HepG2 (cell line): Measurements from ENCODE around the gene LRRTM3. TPM values are rescaled to one million over a fixed set of nuclear protein-coding genes. Genes with fewer than 3 reads are reported as not detected.

Experiments used
- ATAC-seq: fragments of 200-7000 bp; cut with Tn5 transposase; 3 replicates; pipeline ENCODE4 v1.9.1; 2020; ENCODE audit warnings: mild to moderate bottlenecking, moderate library complexity
- BruUV-seq: library from RNA; stranded (reverse); fragments of 400-500 nt; replicated peaks from 2 replicates; lab custom pipeline; 2021; lab: Mats Ljungman, UMichigan
- CTCF ChIA-PET: fragments of 300-600 bp; formaldehyde crosslinking; extraction: SDS; loops from one replicate; lab custom pipeline; 2021; ENCODE audit warnings: low total read pairs, inconsistent platforms, low intra/inter-chr PET ratio; lab: Yijun Ruan, JAX
- POLR2A ChIA-PET: fragments of 350-600 bp; sonication (Branson Sonifier 250); formaldehyde crosslinking; loops from one replicate; lab custom pipeline; 2020; ENCODE audit warnings: antibody characterized with exemption, inconsistent platforms; lab: Yijun Ruan, JAX
- DNase-seq: peaks from one replicate; pipeline ENCODE4 v3.0.0-alpha.2; 2015; ENCODE audit warnings: low spot score
- FAIRE-seq: peaks from 3 replicates; lab custom pipeline; 2011; peaks lifted over from hg19 to GRCh38; lab: Jason Lieb, UNC
- H2AFZ ChIP-seq: one replicate; pipeline ENCODE4 v1.6.1; 2011; ENCODE audit warnings: low read length, inconsistent platforms
- H3K27ac ChIP-seq: fragments of 300-600 bp; 3 replicates; pipeline ENCODE4 v1.8.0; 2011; ENCODE audit warnings: mixed run types, mild to moderate bottlenecking, mixed read lengths, low read length, inconsistent platforms; ENCODE audit not compliant: insufficient read depth; ENCODE audit errors: extremely low read length
- H3K27me3 ChIP-seq, 2 experiments: fragments of 200-600 bp in 1 of 2; 2 replicates in 1 of 2; 3 replicates in 1 of 2; pipeline versions ENCODE4 v1.6.0 to v1.8.0; 2011; ENCODE audit warnings: low read length in 2 of 2, mild to moderate bottlenecking in 2 of 2, moderate library complexity in 2 of 2, inconsistent platforms in 1 of 2; ENCODE audit not compliant: insufficient read depth in 2 of 2, control insufficient read depth in 1 of 2
- H3K36me3 ChIP-seq, 2 experiments: fragments of 200-600 bp in 1 of 2; replicated peaks in 1 of 2; 2 replicates in 1 of 2; 3 replicates in 1 of 2; pipeline versions ENCODE4 v1.5.1 to v1.8.0; 2011; ENCODE audit warnings: low read length in 2 of 2, inconsistent platforms in 1 of 2; ENCODE audit not compliant: insufficient read depth in 2 of 2, control insufficient read depth in 1 of 2
- H3K4me1 ChIP-seq: 2 replicates; pipeline ENCODE4 v1.5.1; 2012; ENCODE audit warnings: low read length, inconsistent platforms; ENCODE audit not compliant: insufficient read depth
- H3K4me2 ChIP-seq: 2 replicates; pipeline ENCODE4 v1.6.0; 2011; ENCODE audit warnings: low read depth, low read length, inconsistent platforms
- H3K4me3 ChIP-seq, 3 experiments: fragments of 200-600 bp in 1 of 3; sonication (generic), shearing (Covaris generic) in 1 of 3; replicated peaks in 1 of 3; 2 replicates each; pipeline ENCODE4 v1.5.1; 2011 to 2016; ENCODE audit warnings: low read length in 3 of 3, inconsistent platforms in 2 of 3, low read depth in 2 of 3, mild to moderate bottlenecking in 2 of 3, control low read depth in 1 of 3, mixed read lengths in 1 of 3; ENCODE audit not compliant: insufficient read depth in 1 of 3
- H3K79me2 ChIP-seq: one replicate; pipeline ENCODE4 v1.6.1; 2011; ENCODE audit warnings: low read length, inconsistent platforms; ENCODE audit not compliant: insufficient read depth
- H3K9ac ChIP-seq: 2 replicates; pipeline ENCODE4 v1.6.0; 2011; ENCODE audit warnings: mild to moderate bottlenecking, low read depth, low read length, inconsistent platforms; ENCODE audit not compliant: insufficient read depth
- H3K9me3 ChIP-seq: 2 replicates; pipeline ENCODE4 v1.5.1; 2012; ENCODE audit warnings: mild to moderate bottlenecking, low read length
- H4K20me1 ChIP-seq: 2 replicates; pipeline ENCODE4 v1.6.0; 2011; ENCODE audit warnings: inconsistent platforms, mild to moderate bottlenecking, low read length, moderate library complexity; ENCODE audit not compliant: insufficient read depth
- USF2 ChIP-seq, 2 experiments: sonication (generic) in 1 of 2; formaldehyde crosslinking in 1 of 2; IDR thresholded peaks; 2 replicates each; pipeline versions ENCODE4 v1.5.1 to v1.6.1; 2011 to 2020; ENCODE audit warnings: borderline replicate concordance in 1 of 2, low read depth in 1 of 2, low read length in 1 of 2, mild to moderate bottlenecking in 1 of 2, missing genetic modification reagents in 1 of 2, moderate library complexity in 1 of 2
- ZEB1 ChIP-seq: IDR thresholded peaks from 2 replicates; pipeline ENCODE4 v1.6.1; 2012; ENCODE audit warnings: mild to moderate bottlenecking, low read depth, inconsistent platforms; ENCODE audit not compliant: insufficient replicate concordance
- ZNF609 ChIP-seq: sonication (generic); formaldehyde crosslinking; IDR thresholded peaks from 2 replicates; pipeline ENCODE4 v1.4.0; 2020; ENCODE audit warnings: mild to moderate bottlenecking, missing genetic modification reagents, borderline replicate concordance
- ZNF850 ChIP-seq: sonication (generic); formaldehyde crosslinking; conservative IDR thresholded peaks from 2 replicates; pipeline ENCODE4 v1.9.0; 2021; ENCODE audit warnings: mild to moderate bottlenecking, missing genetic modification reagents
- WGBS: methylation state at CpG from one replicate; pipeline ENCODE4 v1.1.6; 2017; ENCODE audit warnings: low lambda C conversion rate; 5-methylcytosine and 5-hydroxymethylcytosine counted together
- in situ Hi-C: cut with HindIII; loops from 2 replicates; pipeline ENCODE4 v1.10.0; 2017; ENCODE audit warnings: low pct_unique_long_range_greater_than_20kb; ENCODE audit not compliant: extremely low pct_ligation_motif_present
- intact Hi-C: fragments of 100-400 bp; cut with micrococcal nuclease; formaldehyde crosslinking; loops from one replicate; pipeline ENCODE4 v1.10.0; 2022; ENCODE audit not compliant: unreplicated experiment
- polyA plus RNA-seq, 8 experiments: library from polyadenylated mRNA; depleted of rRNA in 3 of 8; stranded (reverse) in 7 of 8; unstranded in 1 of 8; fragments of >200 nt; fragmentation: Illumina TruSeq in 4 of 8; extraction: Trizol in 4 of 8; gene quantifications; 2 replicates each; pipeline versions ENCODE4 v1.2.1 to v1.2.3, GENCODE V29; 2011 to 2016; ENCODE audit warnings: low read depth in 4 of 8, missing spikeins in 1 of 8, mixed read lengths in 1 of 8; ENCODE audit not compliant: insufficient read depth in 1 of 8
- total RNA-seq, 5 experiments: library from RNA; depleted of rRNA; stranded (reverse); fragments of >200 nt; fragmentation: Illumina TruSeq; extraction: Trizol; gene quantifications; 2 replicates each; pipeline ENCODE4 v1.2.3, GENCODE V29; 2016; ENCODE audit warnings: low read depth in 1 of 5
- TF ChIP-seq, protein P1 (sequence below): sonication (generic); formaldehyde crosslinking; IDR thresholded peaks from 2 replicates; pipeline ENCODE4 v1.8.0; 2022; ENCODE audit warnings: mild to moderate bottlenecking, missing genetic modification reagents, borderline replicate concordance

Gene LRRTM3
- total and polyA plus RNA-seq, 2 of the 13 experiments (the other 11 are each of a cell fraction or from before 2014, with no cell fraction given): not detected

GRCh38 chr10:67095531-67095930, 169.7 kb downstream of the LRRTM3 start:
- H4K20me1 ChIP-seq: no peaks in the 10 kb centered on the region
- intact Hi-C loops: no loop called here
- in situ Hi-C loops: no loop called here

More at GRCh38 chr10:67095531-67095930, 169.7 kb downstream of the LRRTM3 start:
- BruUV-seq: no TSS peak
- Histone ChIP-seq H3K36me3 (no peaks in the 10 kb centered on the region), H3K9ac (no peak overlapping the region), H3K27me3 (no peaks in the 10 kb centered on the region)
- WGBS: 2% methylated on average over 2 of the region's 2 CpGs
- FAIRE-seq (no peak), ATAC-seq (no peak)
- POLR2A ChIA-PET: no interaction called here
- no peak for TF ChIP-seq ZNF850 (CRISPR knock-in tag)
- no peak for TF ChIP-seq ZNF609 (CRISPR knock-in tag)
- no peak for TF ChIP-seq USF2 (IDR thresholded peaks at IDR 0.05; ENCODE audit: low read depth, low read length)
- TF ChIP-seq USF2 (CRISPR knock-in tag; IDR thresholded peaks at IDR 0.05; ENCODE audit: borderline replicate concordance): no peak
- TF ChIP-seq, protein P1, sequence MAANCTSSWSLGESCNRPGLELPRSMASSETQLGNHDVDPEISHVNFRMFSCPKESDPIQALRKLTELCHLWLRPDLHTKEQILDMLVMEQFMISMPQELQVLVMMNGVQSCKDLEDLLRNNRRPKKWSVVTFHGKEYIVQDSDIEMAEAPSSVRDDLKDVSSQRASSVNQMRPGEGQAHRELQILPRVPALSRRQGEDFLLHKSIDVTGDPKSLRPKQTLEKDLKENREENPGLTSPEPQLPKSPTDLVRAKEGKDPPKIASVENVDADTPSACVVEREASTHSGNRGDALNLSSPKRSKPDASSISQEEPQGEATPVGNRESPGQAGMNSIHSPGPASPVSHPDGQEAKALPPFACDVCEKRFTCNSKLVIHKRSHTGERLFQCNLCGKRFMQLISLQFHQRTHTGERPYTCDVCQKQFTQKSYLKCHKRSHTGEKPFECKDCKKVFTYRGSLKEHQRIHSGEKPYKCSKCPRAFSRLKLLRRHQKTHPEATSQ (CRISPR knock-in tag): no peak
- TF ChIP-seq ZEB1: no peak
- TF ChIP-seq, all 625 proteins: peak for 0
- no peak for DNase-seq
- H3K79me2 ChIP-seq: no peaks in the 10 kb centered on the region
- H3K9me3 ChIP-seq: no peaks in the 10 kb centered on the region
- H3K4me3 ChIP-seq: no peak overlapping the region
- H2AFZ ChIP-seq: no peak overlapping the region
- CTCF ChIA-PET: no interaction called here
- H3K4me1 ChIP-seq: no peaks in the 10 kb centered on the region
- no peak overlapping the region for H3K27ac ChIP-seq
- no peak overlapping the region for H3K4me2 ChIP-seq
